Stimulated activated CD4-positive, alpha-beta T cell treated with anti-CD3 and anti-CD28 coated beads, Interleukin-1b, Interleukin-23, amount 100 ng/mL, for 24 hours (primary cell): ENCODE data around the gene MTPN.

Experiments used
- DNase-seq, 4 experiments: peaks; one replicate each; pipeline ENCODE4 v3.0.0-alpha.2; 2020; ENCODE audit warnings: low read depth in 4 of 4, low spot score in 1 of 4

Gene MTPN

DNA sequence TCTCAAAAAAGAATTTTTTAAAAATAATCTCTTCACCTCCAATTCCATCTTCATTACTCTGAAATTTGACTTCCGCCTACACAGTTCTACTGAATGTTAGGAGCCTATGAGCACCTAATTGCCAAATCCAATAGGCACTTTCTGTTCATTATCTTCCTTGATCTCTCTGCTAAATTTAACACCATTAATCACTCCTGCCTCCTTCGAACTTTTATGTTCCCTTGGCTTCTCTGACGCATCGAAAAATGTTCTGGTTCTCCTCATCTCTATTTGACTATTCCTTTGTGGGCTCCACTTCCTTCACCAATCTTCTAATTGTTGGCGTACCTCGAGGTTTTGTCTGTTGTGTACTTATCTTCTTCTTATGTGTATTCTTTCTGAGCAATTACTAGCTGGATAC lies 87.3 kb downstream of the MTPN start:
- DNase-seq = no peak

DNA sequence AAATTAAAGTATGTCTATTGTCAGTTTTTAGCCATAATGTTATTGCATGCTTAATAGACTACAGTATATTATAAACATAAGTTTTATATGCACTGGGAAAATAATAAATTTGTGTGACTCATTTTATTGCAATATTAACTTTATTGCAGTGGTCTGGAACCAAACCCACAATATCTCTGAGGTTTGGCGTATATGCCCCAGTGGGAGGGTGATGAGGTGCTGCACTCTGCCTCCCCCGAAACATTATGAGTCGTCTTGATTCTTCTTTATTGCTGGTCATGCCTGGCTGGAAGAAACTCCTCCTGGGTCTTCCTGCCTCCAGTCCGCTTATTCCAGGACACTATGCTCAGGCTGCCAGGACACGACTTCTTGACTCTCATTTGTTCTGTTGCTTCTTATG lies 88.4 kb downstream of the MTPN start:
- DNase-seq = no peak

DNA sequence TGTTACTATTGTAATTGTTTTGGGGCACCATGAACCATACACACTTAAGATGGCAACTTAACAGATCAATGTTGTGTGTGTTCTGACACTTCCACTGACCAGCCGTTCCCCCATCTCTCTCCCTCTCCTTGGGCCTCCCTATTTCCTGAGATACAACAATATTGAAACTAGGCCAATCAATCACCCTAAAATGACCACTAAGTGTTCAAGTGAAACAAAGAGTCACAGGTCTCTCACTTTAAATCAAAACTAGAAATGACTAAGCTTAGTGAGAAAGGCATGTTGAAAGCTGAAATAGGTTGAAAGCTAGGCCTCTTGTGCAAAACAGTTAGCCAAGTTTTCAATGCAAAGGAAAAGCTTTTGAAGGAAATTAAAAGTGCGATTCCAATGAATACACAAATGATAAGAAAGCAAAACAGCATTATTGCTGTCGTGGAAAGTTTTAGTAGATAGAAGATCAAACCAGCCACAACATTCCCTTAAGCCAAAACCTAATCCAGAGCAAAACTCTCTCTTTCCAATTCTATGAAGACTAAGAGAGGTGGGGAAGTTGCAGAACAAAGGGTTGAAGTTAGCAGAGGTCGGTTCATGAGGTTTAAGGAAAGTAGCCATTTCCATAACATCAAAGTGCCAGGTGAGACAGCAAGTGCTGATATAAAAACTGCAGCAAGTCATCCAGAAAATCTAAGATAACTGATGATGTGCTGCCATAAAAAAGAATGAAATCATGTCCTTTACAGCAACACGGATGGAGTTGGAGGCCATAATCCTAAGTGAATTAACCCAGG lies 90.6 kb downstream of the MTPN start:
- no peak for DNase-seq

DNA sequence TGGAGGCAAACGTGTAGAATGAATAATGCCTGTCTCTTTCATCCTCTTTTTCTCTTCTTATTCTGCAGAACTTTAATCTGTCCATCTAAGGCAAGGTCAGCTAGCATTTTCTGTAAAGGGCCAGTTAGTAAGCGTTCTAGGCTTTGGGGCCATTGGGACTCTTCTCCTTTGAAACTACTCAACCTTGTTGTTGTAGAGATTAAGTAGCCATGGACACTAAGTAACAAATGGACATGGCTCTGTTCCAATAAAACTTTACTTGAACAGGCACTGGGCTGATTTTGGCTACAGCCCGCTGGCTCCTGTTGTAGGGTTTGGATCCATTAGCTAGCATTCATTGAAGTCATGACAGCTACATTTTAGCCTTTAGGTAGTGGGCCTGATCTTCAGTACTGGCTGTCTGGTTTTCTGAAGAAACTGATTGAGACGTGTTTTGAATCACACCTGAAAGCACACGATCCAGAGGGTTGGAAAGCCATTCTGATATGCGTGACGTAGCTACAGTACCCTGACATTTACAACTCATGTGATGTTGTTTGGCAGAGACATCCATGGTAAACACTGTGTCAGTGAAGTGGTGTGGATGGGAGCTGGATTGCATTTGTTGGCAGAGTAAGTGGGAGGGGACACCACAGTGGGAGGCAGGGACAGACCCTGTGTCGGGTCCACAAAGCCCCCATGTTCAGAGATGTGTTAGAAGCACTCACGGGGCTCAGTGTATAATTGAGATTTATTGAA lies 92.5 kb downstream of the MTPN start:
- DNase-seq = no peak

DNA sequence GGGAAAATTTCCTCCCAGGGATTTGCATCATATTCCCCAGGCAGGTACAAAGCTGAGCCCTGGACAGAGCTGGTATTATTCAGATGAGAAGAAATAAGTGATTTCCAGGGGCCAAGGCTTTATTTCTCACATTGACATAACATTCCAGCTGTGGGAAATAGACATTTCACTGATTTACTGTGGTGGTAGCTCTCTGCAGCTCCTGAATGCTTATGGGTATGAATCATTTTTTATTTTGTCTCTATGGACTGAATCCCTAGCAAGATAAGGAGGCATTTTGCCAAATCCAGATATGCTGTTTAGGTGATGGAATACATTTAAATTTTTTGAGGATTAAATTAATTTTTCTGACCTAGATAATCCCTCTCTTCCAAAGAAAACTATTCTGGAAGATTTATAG lies 97.9 kb downstream of the MTPN start:
- DNase-seq = no peak

DNA sequence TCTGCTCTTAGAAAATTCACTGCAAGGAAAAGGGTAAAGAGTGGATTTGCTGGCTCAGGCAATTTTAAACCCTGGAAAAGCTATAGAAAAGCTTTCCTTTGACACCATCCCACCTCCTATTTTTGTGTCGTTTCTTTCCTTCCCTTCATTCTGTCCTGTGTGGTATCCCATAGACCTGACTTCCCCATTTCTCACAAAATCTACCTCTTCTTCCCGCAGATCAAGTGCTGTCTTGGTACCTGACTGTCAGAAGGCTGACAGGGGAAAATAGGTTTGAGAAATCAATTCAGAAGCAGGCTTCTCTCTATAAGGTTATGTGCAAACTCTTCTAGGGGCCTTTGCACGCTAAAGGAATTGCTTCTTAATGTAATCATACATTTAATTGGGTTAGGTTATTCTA lies 98.9 kb downstream of the MTPN start:
- no peak for DNase-seq

DNA sequence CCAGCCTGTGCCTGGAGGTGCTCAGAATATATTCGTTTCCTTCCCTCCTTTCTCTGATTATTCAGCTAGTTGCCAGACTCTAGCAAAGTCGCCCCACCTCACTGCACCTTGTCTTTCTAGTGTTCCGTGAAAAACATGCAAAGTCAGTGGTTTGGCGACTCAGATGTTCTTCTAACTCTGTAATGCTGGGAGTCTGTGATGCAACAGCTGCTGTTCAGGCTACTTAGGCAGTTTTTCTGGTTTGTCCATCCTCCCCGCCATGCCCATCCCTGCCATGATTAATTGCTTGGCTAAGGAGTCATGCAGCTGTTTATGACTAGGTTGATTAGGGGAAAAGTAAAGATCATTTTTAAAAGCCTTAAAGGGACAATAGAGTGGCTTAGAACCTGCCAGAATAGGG lies 99.4 kb downstream of the MTPN start:
- no peak for DNase-seq
